GM18499 (cell line): Measurements from ENCODE around the gene CHRNE.

Experiments
- ATAC-seq: cut with Tn5 transposase; IDR thresholded peaks from one replicate; pipeline ENCODE4 v1.9.1; 2021; ENCODE audit warnings: moderate number of reproducible peaks; ENCODE audit not compliant: insufficient read depth, unreplicated experiment

CHRNE gene

DNA sequence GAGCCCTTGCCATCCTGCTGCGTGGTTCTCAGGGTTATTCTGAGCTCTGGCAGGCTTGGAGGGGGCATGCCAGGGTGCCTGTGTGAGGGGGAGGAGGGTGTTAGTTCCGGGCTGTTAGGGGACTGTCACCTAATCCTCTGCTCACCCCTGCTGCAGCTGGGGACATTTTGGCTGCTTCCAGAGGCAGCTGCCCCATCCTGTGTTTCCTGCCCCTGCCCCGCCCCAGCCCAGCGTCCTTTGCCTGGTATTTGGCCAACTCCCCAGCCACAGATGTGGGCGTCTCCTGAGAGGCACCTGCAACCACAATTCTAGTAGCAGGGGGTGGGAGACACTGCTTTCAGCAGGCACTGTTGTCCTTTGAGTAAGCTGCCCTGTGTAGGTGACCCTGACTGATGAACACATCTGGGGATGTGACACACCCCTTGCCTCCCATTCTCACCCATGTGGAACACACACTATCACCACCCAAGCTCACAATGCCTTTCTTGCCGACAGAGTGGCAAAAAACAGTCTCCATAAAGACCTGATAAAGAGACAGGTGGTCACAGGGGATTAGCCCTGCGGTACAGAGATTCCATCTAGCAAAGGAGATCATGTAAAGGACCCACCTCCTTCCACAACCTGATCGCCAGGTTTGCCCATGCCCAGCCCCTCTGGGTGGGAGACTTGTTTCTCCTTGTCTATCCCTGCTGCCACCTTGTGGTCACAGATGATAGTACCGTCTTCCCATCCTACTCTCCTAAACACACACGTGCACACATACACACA lies at the start of gene CHRNE:
TSS of gene CHRNE (minus strand) at position 48 of the 768 bp plus-strand sequence. CDS start at position 13, 35 bp downstream.
- ATAC-seq, result no peak

DNA sequence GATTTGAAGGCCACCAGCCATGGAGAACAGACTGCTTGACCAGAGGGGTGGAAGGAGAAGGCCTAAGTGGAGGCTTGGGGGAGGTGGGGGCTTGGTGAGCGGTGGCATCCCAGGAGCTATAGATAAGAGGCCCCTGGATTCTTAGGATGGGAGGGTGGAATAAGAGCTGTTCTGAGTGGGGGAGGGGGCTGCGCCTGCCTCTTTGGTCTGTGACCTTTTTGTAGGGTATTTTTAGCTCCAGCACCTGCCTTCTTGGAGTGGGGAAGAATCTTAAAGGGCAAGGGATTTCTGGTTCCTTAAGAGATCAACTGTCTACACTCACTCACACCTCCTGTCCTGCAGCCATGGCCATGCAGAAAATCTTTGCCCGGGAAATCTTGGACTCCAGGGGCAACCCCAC lies 48.6 kb upstream of the CHRNE start:
- no peak for ATAC-seq

- no peak for ATAC-seq
Measured at GRCh38 chr17:4950746-4951204, 47.9 kb upstream of the CHRNE start, which contains the start of gene ENO3. Gene ENO3, plus strand, starts transcription at chr17:4951119. Its CDS starts 711 bp downstream, at chr17:4951830.

- ATAC-seq, result no peak
Measured at GRCh38 chr17:4950075-4950745, 47.3 kb upstream of the CHRNE start.

DNA sequence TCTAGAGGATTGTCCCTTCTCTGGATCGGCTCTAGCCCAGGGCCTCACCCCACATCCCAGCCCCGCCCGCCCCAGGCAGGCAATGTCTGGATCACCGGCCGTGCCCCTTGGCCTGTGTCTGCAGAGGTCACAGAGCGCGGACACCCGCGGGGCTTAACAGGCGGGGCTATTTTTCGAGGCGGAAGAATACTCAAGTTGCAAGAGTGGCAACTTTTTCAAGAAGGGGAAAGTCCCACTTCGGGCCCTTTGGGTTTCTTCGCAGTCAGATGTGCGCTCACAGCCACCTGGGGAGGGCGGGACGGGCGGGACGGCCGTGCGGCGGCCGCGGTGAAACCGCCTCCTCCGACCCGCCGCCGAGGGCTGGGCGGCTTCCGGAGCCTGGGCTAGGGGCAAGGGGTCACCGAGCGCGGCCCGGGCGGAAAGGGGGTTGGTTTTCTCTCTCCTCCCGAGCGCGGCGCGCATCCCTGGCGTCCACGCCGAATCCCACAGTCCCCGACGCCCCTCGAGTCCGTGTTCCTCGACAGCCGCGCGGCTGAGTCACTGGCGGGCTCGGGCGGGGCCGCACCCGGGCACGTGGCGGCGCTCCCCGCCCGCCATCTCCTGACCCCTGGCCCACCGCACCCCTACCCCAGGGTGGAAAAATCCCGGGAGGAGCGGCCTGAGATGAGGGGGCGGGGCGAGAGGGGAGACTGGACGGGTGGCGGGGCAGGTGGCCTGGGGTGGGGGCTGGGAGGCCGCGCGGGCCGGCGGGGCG lies 46.6 kb upstream of the CHRNE start:
- ATAC-seq, result no peak

GRCh38 chr17:4948931-4949320 lies 46.0 kb upstream of the CHRNE start:
- no peak for ATAC-seq

- no peak for ATAC-seq
Measured at GRCh38 chr17:4948166-4948930, 45.5 kb upstream of the CHRNE start, which contains the start of gene PFN1. Gene PFN1, minus strand, starts transcription at chr17:4948530. Its CDS starts 136 bp downstream, at chr17:4948394.

DNA sequence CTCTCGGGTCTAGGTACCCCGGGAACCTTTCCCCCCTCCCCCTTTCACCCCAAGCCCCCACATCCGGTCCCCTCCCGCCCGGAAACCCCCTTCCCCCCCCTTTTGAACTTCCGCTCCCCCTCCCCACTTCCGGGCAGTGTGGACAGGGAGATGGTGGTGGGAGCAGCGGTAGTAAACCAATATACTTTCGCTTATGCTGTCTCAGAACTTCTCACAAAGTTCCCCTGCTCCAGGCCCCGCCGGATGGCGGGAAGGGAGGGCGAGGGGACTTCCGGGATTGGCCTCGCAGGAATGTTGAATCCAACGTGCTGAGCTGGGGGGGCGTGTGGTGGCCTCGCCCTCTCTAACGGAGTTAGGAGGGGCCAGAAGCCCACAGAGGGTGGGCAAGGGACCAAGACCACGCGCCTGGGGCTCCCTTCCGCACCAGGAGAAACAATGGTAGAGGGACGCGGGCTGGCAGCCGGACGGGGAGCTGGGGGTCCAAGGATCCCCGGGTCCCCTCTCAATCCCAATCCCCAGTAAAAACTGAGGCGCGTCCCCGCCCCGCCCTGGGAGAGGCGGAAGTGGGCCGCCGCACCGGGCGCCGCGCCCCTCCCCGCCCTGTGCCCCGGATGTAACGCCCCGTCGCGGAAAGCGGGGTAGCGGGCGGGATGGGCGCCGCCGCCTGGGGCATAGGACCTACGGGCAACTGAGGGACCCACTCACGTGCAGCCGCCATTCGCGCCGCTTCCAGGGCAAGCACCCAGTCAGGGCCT lies 44.7 kb upstream of the CHRNE start:
- ATAC-seq, result no peak

GRCh38 chr17:4947010-4947410 lies 44.1 kb upstream of the CHRNE start:
- ATAC-seq, result no peak

GRCh38 chr17:4946312-4946976 lies 43.5 kb upstream of the CHRNE start:
- no peak for ATAC-seq

- no peak for ATAC-seq
Measured at GRCh38 chr17:4945944-4946280, 43.0 kb upstream of the CHRNE start.

DNA sequence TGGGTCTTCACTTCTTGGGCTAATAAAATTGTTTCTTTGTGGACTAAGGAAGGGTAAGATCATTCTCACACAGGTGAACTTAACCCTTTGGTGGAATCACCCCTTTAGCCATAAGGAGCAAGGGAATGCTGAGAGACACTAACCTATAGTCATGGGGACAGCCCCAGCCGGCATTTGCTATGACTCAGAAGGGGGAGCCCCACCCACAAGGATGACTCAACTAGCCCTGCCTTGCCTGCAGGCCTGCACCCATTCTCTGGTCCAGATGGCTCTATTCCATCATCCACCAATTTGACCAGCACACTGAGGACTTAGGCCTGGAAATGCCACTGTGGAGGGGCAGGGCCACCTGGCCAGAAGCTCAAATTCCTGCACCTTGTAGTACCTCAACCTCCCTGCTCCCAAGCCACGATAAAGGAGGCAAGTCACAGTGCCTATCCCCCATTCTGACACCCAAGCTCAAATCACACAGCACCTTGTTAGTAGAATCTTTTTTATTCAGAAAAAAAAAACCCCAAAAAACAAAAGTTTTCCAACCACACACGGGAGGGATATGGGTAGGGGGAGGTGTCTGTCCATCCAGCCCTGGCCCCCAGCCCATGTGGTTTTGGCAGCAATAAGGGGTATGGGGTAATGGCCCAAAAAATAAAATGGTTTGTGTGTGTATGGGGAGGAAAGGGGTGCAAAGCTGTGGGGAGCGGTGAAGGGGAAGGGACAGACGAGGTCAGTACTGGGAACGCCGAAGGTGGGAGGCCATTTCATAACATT lies 42.5 kb upstream of the CHRNE start:
- no peak for ATAC-seq

DNA sequence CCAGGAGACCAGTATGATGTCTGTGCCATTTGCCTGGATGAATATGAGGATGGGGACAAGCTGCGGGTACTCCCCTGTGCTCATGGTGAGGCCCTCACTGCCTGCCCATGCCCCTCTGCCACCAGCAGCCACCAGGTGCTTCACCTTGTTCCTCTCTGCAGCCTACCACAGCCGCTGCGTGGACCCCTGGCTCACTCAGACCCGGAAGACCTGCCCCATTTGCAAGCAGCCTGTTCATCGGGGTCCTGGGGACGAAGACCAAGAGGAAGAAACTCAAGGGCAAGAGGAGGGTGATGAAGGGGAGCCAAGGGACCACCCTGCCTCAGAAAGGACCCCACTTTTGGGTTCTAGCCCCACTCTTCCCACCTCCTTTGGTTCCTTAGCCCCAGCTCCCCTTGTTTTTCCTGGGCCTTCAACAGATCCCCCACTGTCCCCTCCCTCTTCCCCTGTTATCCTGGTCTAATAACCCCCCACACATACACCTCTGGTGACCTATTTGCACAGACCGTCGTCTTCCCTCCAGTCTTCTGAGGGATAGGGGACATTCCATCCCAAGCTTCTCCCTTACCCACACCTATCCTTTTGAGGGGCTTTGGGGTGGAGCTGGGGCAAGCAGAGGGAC lies 41.8 kb upstream of the CHRNE start:
- no peak for ATAC-seq

- no peak for ATAC-seq
Measured at GRCh38 chr17:4944163-4944553, 41.3 kb upstream of the CHRNE start.

DNA sequence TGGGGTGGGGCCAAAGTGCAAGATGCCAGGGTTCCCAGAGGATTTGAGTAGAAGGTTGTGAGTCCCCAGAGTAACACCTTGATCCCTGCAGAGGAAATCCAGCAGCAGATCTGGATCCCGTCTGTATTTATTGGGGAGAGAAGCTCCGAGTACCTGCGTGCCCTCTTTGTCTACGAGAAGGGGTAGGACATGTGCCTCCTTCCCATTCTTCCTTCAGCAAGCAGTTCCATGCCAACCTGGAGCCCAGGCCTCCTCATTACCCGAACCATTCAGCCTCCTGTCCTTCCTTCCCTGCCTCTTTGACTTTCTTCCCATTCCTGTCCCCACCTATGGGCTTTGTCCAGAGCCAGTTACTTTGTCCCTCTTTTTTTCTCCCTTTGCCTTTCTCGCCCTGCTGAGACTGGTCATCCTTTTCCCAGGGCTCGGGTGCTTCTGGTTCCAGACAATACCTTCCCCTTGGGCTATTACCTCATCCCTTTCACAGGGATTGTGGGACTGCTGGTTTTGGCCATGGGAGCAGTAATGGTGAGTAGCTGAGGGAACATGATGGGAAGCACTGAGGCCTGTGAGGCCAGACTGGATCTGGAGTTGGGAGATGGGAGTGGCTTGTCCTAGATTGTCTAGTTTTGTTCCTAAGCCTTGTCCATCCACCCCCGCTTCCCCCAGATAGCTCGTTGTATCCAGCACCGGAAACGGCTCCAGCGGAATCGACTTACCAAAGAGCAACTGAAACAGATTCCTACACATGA lies 40.0 kb upstream of the CHRNE start:
- no peak for ATAC-seq

GRCh38 chr17:4941319-4941610 lies 38.4 kb upstream of the CHRNE start:
- no peak for ATAC-seq

- ATAC-seq, result no peak
Measured at GRCh38 chr17:4940555-4941318, 37.8 kb upstream of the CHRNE start.
